Liver (tissue), 3 donors: Measurements from ENCODE around the gene CC2D2A.

Source experiments
- ATF3 ChIP-seq: IDR thresholded peaks from 2 replicates; pipeline ENCODE4 v1.6.1; 2016; ENCODE audit warnings: antibody characterized with exemption
- CTCF ChIP-seq: fragments of 150-350 bp; IDR thresholded peaks from 2 replicates; pipeline ENCODE4 v1.5.1; 2017; ENCODE audit warnings: improper control_type of control experiment, low read depth, low read length; ENCODE audit not compliant: missing input control
- FOXA1 ChIP-seq: IDR thresholded peaks from 2 replicates; pipeline ENCODE4 v1.6.1; 2016; ENCODE audit warnings: antibody characterized with exemption
- GABPA ChIP-seq, 2 donors: IDR thresholded peaks in 1 of 2; conservative IDR thresholded peaks in 1 of 2; 2 replicates each; pipeline ENCODE4 v1.6.1; 2016; ENCODE audit warnings: antibody characterized with exemption in 2 of 2, mild to moderate bottlenecking in 1 of 2, moderate library complexity in 1 of 2
- NR2F2 ChIP-seq: IDR thresholded peaks from 2 replicates; pipeline ENCODE4 v1.6.1; 2016; ENCODE audit warnings: antibody characterized with exemption
- RAD21 ChIP-seq, 2 donors: IDR thresholded peaks; 2 replicates each; pipeline ENCODE4 v1.6.1; 2016; ENCODE audit warnings: antibody characterized with exemption in 2 of 2, mild to moderate bottlenecking in 2 of 2
- RXRA ChIP-seq, 2 donors: IDR thresholded peaks; 2 replicates each; pipeline ENCODE4 v1.6.1; 2017 to 2018; ENCODE audit warnings: antibody characterized with exemption in 2 of 2, mild to moderate bottlenecking in 1 of 2
- TF ChIP-seq, protein P1 (sequence below): IDR thresholded peaks from 2 replicates; pipeline ENCODE4 v1.6.1; 2016; ENCODE audit warnings: antibody characterized with exemption
- TF ChIP-seq, protein P2 (sequence below): IDR thresholded peaks from 2 replicates; pipeline ENCODE4 v1.6.1; 2016; ENCODE audit warnings: antibody characterized with exemption
- TF ChIP-seq, protein P3 (sequence below): IDR thresholded peaks from 2 replicates; pipeline ENCODE4 v1.6.1; 2016; ENCODE audit warnings: antibody characterized with exemption, mild to moderate bottlenecking
- donor health status: healthy.
- donor health status: healthy.

DNA sequence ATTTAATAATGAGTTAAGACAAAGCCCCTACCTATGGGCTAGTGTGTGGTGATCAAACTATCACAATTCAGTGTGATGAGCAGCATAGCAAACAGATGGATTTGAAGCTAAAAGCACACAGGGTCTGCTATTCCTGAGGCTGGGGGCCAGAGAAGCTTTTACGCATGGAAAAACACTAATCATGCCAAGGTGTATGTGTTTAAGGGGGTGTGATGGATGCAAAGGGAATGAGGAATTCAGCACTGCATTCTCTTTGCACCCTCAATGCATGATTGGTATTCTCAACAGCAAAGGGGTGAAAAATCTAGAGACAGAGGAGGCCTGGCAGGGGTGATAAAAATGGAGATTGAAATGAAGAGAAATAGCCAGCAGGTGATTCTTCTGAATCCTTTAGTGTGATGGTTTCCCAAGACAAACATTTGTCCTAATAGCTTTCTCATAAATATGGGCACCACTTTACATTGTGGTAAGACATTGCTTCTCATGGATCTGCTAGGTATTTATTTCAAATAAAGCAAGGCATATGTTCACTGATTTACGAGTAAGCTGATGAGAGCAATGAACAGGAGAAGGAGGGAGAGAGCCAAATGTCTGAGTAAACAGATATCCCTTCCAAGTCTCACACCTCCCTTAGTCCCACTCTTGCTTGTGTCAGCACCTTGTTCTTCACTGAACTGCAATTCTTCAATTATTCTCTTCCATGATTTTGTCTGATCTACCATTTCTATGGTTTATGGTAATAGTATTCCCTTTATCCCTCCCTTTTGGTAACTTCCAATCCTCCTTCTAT is 26.1 kb upstream of the CC2D2A start:
- TF ChIP-seq CTCF (no peak), NR2F2 (no peak), RXRA (IDR thresholded peaks at IDR 0.05) (no peak), RAD21 (IDR thresholded peaks at IDR 0.05) (no peak), GABPA (IDR thresholded peaks at IDR 0.05 in 1 of 2, conservative IDR thresholded peaks at IDR 0.05 in 1 of 2) (no peak), ATF3 (no peak), FOXA1 (no peak)
- TF ChIP-seq, protein P1, sequence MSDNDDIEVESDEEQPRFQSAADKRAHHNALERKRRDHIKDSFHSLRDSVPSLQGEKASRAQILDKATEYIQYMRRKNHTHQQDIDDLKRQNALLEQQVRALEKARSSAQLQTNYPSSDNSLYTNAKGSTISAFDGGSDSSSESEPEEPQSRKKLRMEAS = no peak
- TF ChIP-seq, protein P2, sequence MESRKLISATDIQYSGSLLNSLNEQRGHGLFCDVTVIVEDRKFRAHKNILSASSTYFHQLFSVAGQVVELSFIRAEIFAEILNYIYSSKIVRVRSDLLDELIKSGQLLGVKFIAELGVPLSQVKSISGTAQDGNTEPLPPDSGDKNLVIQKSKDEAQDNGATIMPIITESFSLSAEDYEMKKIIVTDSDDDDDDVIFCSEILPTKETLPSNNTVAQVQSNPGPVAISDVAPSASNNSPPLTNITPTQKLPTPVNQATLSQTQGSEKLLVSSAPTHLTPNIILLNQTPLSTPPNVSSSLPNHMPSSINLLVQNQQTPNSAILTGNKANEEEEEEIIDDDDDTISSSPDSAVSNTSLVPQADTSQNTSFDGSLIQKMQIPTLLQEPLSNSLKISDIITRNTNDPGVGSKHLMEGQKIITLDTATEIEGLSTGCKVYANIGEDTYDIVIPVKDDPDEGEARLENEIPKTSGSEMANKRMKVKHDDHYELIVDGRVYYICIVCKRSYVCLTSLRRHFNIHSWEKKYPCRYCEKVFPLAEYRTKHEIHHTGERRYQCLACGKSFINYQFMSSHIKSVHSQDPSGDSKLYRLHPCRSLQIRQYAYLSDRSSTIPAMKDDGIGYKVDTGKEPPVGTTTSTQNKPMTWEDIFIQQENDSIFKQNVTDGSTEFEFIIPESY = no peak
- TF ChIP-seq, protein P3, sequence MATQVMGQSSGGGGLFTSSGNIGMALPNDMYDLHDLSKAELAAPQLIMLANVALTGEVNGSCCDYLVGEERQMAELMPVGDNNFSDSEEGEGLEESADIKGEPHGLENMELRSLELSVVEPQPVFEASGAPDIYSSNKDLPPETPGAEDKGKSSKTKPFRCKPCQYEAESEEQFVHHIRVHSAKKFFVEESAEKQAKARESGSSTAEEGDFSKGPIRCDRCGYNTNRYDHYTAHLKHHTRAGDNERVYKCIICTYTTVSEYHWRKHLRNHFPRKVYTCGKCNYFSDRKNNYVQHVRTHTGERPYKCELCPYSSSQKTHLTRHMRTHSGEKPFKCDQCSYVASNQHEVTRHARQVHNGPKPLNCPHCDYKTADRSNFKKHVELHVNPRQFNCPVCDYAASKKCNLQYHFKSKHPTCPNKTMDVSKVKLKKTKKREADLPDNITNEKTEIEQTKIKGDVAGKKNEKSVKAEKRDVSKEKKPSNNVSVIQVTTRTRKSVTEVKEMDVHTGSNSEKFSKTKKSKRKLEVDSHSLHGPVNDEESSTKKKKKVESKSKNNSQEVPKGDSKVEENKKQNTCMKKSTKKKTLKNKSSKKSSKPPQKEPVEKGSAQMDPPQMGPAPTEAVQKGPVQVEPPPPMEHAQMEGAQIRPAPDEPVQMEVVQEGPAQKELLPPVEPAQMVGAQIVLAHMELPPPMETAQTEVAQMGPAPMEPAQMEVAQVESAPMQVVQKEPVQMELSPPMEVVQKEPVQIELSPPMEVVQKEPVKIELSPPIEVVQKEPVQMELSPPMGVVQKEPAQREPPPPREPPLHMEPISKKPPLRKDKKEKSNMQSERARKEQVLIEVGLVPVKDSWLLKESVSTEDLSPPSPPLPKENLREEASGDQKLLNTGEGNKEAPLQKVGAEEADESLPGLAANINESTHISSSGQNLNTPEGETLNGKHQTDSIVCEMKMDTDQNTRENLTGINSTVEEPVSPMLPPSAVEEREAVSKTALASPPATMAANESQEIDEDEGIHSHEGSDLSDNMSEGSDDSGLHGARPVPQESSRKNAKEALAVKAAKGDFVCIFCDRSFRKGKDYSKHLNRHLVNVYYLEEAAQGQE = no peak
